Measurements from ENCODE around the gene CCDC54. TPM values are rescaled to one million over a fixed set of nuclear protein-coding genes. Genes with fewer than 3 reads are reported as not detected.
"Not testable (repeated sequence)": the region's sequence is repeated elsewhere in the genome, so short reads cannot be mapped to it uniquely, and the experiment has no call there.

Gene CCDC54
- not detected for polyA plus RNA-seq

GRCh38 chr3:107377151-107377550 lies at the start of gene CCDC54:
TSS of gene CCDC54 (plus strand) at chr3:107377439. CDS start at chr3:107377588, 149 bp downstream.
- H3K27ac ChIP-seq (ENCODE audit: low read depth, low read length), result no peak within 1 kb of the TSS

- WGBS, 3 donors, result 52 to 73% (median 68%) methylated on average over 2 of the region's 2 CpGs
Measured at GRCh38 chr3:107328069-107328468, 49.2 kb upstream of the CCDC54 start.

GRCh38 chr3:107329088-107329487 lies 48.2 kb upstream of the CCDC54 start:
- H3K27ac ChIP-seq (ENCODE audit: low read depth, low read length), result no peak overlapping the region

More at GRCh38 chr3:107328069-107328468, 49.2 kb upstream of the CCDC54 start:
- no peak overlapping the region for H3K27ac ChIP-seq (ENCODE audit: low read depth, low read length)

GRCh38 chr3:107339690-107340089 lies 37.5 kb upstream of the CCDC54 start:
- H3K27ac ChIP-seq (ENCODE audit: low read depth, low read length), result not testable (repeated sequence)
- 94 to 98% (median 96%) methylated on average over 3 of the region's 3 CpGs for WGBS, 3 donors

More at GRCh38 chr3:107329088-107329487, 48.2 kb upstream of the CCDC54 start:
- 79 to 81% (median 80%) methylated on average over 5 of the region's 5 CpGs for WGBS, 3 donors

GRCh38 chr3:107344722-107345121 lies 32.5 kb upstream of the CCDC54 start:
- no peak overlapping the region for H3K27ac ChIP-seq (ENCODE audit: low read depth, low read length)

- H3K27ac ChIP-seq (ENCODE audit: low read depth, low read length), result no peak overlapping the region
- WGBS, 3 donors, result 67 to 76% (median 69%) methylated on average over 4 of the region's 4 CpGs
Measured at GRCh38 chr3:107345822-107346405, 31.3 kb upstream of the CCDC54 start.

GRCh38 chr3:107346564-107346963 lies 30.7 kb upstream of the CCDC54 start:
- WGBS, 3 donors, result 35 to 71% (median 43%) methylated on average over 2 of the region's 2 CpGs
- H3K27ac ChIP-seq (ENCODE audit: low read depth, low read length), result no peak overlapping the region

- H3K27ac ChIP-seq (ENCODE audit: low read depth, low read length), result no peak overlapping the region
- 29 to 47% (median 45%) methylated on average over 2 of the region's 2 CpGs for WGBS, 3 donors
Measured at GRCh38 chr3:107347751-107348150, 29.5 kb upstream of the CCDC54 start.

GRCh38 chr3:107356706-107357105 lies 20.5 kb upstream of the CCDC54 start:
- WGBS, 3 donors, result 88 to 92% (median 91%) methylated on average over 2 of the region's 2 CpGs
- H3K27ac ChIP-seq (ENCODE audit: low read depth, low read length), result no peak overlapping the region

- WGBS, 3 donors, result 72 to 85% (median 83%) methylated on average over 3 of the region's 3 CpGs
- H3K27ac ChIP-seq (ENCODE audit: low read depth, low read length), result no peak overlapping the region
Measured at GRCh38 chr3:107361633-107362032, 15.6 kb upstream of the CCDC54 start.

GRCh38 chr3:107365051-107365450 lies 12.2 kb upstream of the CCDC54 start:
- WGBS, 3 donors, result 86 to 96% (median 91%) methylated on average over 4 of the region's 4 CpGs

GRCh38 chr3:107366766-107367165 lies 10.5 kb upstream of the CCDC54 start:
- no peak overlapping the region for H3K27ac ChIP-seq (ENCODE audit: low read depth, low read length)
- 77 to 88% (median 81%) methylated on average over 3 of the region's 3 CpGs for WGBS, 3 donors

More at GRCh38 chr3:107365051-107365450, 12.2 kb upstream of the CCDC54 start:
- no peak overlapping the region for H3K27ac ChIP-seq (ENCODE audit: low read depth, low read length)

GRCh38 chr3:107367353-107367752 lies 9.9 kb upstream of the CCDC54 start:
- WGBS, 3 donors, result 47 to 81% (median 50%) methylated on average over 5 of the region's 5 CpGs
- no peak overlapping the region for H3K27ac ChIP-seq (ENCODE audit: low read depth, low read length)

- H3K27ac ChIP-seq (ENCODE audit: low read depth, low read length), result no peak overlapping the region
- WGBS, 3 donors, result 87 to 94% (median 91%) methylated on average over 8 of the region's 8 CpGs
Measured at GRCh38 chr3:107368654-107369398, 8.4 kb upstream of the CCDC54 start.

GRCh38 chr3:107369791-107370190 lies 7.4 kb upstream of the CCDC54 start:
- 18 to 33% (median 24%) methylated on average over 2 of the region's 2 CpGs for WGBS, 3 donors
- H3K27ac ChIP-seq (ENCODE audit: low read depth, low read length), result no peak overlapping the region

GRCh38 chr3:107370907-107371306 lies 6.3 kb upstream of the CCDC54 start:
- 79 to 86% (median 83%) methylated on average over 2 of the region's 2 CpGs for WGBS, 3 donors
- no peak overlapping the region for H3K27ac ChIP-seq (ENCODE audit: low read depth, low read length)

GRCh38 chr3:107372506-107372905 lies 4.7 kb upstream of the CCDC54 start:
- 79 to 80% (median 79%) methylated on average over 6 of the region's 6 CpGs for WGBS, 3 donors

GRCh38 chr3:107373896-107374295 lies 3.3 kb upstream of the CCDC54 start:
- 21 to 63% (median 50%) methylated on average over 6 of the region's 6 CpGs for WGBS, 3 donors
- no peak overlapping the region for H3K27ac ChIP-seq (ENCODE audit: low read depth, low read length)

More at GRCh38 chr3:107372506-107372905, 4.7 kb upstream of the CCDC54 start:
- H3K27ac ChIP-seq (ENCODE audit: low read depth, low read length), result no peak overlapping the region

GRCh38 chr3:107375682-107376081 lies 1.6 kb upstream of the CCDC54 start:
- H3K27ac ChIP-seq (ENCODE audit: low read depth, low read length), result no peak overlapping the region
- WGBS, 3 donors, result 71 to 88% (median 80%) methylated on average over 2 of the region's 2 CpGs

GRCh38 chr3:107382631-107383030 lies 5.4 kb downstream of the CCDC54 start:
- no peak overlapping the region for H3K27ac ChIP-seq (ENCODE audit: low read depth, low read length)
- 45 to 59% (median 59%) methylated on average over 4 of the region's 4 CpGs for WGBS, 3 donors
